Ovary (tissue), 9 donors: ENCODE results near the gene CFAP58. TPM values are rescaled to one million over a fixed set of nuclear protein-coding genes. Genes with fewer than 3 reads are reported as not detected.

Experiments used
- DNase-seq, 5 donors: peaks; one replicate each; pipeline ENCODE4 v3.0.0-alpha.2; 2019 to 2020
- H3K27ac ChIP-seq, 2 donors: fragments of 200-600 bp; one replicate each; pipeline versions ENCODE4 v1.5.1 to v1.8.0; 2019 to 2022
- H3K27me3 ChIP-seq: fragments of 200-600 bp; one replicate; pipeline ENCODE4 v1.8.0; 2022
- H3K36me3 ChIP-seq: fragments of 200-600 bp; sonication (generic); one replicate; pipeline ENCODE4 v1.5.1; 2019
- H3K4me1 ChIP-seq: one replicate; pipeline ENCODE4 v1.8.1; 2013; ENCODE audit warnings: mild to moderate bottlenecking, moderate library complexity; ENCODE audit not compliant: insufficient read depth
- H3K4me3 ChIP-seq: fragments of 200-600 bp; sonication (generic); one replicate; pipeline ENCODE4 v1.5.1; 2017
- H3K9me3 ChIP-seq, 2 donors: fragments of 200-600 bp in 1 of 2; sonication (generic) in 1 of 2; one replicate each; pipeline versions ENCODE4 v1.5.1 to v1.8.1; 2013 to 2019; ENCODE audit warnings: mild to moderate bottlenecking in 1 of 2, moderate library complexity in 1 of 2
- EP300 ChIP-seq: sonication (generic); formaldehyde crosslinking; IDR thresholded peaks from one replicate; pipeline ENCODE4 v1.6.1; 2017; ENCODE audit warnings: antibody characterized with exemption
- POLR2A ChIP-seq: fragments of 450-650 bp; IDR thresholded peaks from one replicate; pipeline ENCODE4 v1.6.1; 2017; ENCODE audit warnings: antibody characterized with exemption, mild to moderate bottlenecking, moderate library complexity
- WGBS, 3 donors: extraction: QIAGEN DNeasy Blood & Tissue Kit in 1 of 3; methylation state at CpG; one replicate each; pipeline versions ENCODE4 v1.1.5 to v1.1.7; 2013 to 2017; 5-methylcytosine and 5-hydroxymethylcytosine counted together
- intact Hi-C, 4 donors: fragments of 100-400 bp; cut with DNase I; formaldehyde crosslinking; loops; one replicate each; pipeline versions ENCODE4 v1.11.0 to v1.15.1; 2022 to 2023
- polyA plus RNA-seq, 2 donors: library from polyadenylated mRNA; stranded (reverse); fragments of 200-250 nt in 1 of 2; fragments of 350-450 nt in 1 of 2; fragmentation: Illumina TruSeq in 1 of 2; extraction: RNeasy Lipid Tissue Mini Kit (QIAGEN cat#74804) in 1 of 2; gene quantifications; one replicate each; pipeline ENCODE4 v1.2.3, GENCODE V29; 2013 to 2014
- total RNA-seq, 7 donors: library from RNA; depleted of rRNA in 2 of 7; stranded (reverse); fragments of >200 nt in 2 of 7; fragmentation: NEBNext Ultra II Directional in 3 of 7; extraction: Animal tissue kit (Norgen Biotek cat#: 25700) in 3 of 7; gene quantifications; one replicate each; pipeline versions ENCODE4 v1.1.0 to v1.2.4, GENCODE V29; 2016 to 2023
- TF ChIP-seq, protein P1 (sequence below), 3 donors: fragments of 450-650 bp in 2 of 3; fragments of 200-600 bp in 1 of 3; IDR thresholded peaks; one replicate each; pipeline versions ENCODE4 v1.5.1 to v1.8.0; 2016 to 2022; ENCODE audit warnings: antibody characterized with exemption in 3 of 3, mild to moderate bottlenecking in 1 of 3
- donor health status: DM: no; HTN: no; CAD: no; lungs with moderate emphysema.
- donor health status: DM: no; HTN: no; CAD: no.
- donor health status: Bipolar disorder and iron deficiency.
- donor health status: DM: yes; HTN: yes; CAD: no.
- donor health status: DM: no; HTN: no; CAD: no.
- donor health status: DM: yes; HTN: yes; CAD: no.

Gene CFAP58
- total and polyA plus RNA-seq, 9 donors = 0.17 to 7.9 (median 0.60) TPM

DNA sequence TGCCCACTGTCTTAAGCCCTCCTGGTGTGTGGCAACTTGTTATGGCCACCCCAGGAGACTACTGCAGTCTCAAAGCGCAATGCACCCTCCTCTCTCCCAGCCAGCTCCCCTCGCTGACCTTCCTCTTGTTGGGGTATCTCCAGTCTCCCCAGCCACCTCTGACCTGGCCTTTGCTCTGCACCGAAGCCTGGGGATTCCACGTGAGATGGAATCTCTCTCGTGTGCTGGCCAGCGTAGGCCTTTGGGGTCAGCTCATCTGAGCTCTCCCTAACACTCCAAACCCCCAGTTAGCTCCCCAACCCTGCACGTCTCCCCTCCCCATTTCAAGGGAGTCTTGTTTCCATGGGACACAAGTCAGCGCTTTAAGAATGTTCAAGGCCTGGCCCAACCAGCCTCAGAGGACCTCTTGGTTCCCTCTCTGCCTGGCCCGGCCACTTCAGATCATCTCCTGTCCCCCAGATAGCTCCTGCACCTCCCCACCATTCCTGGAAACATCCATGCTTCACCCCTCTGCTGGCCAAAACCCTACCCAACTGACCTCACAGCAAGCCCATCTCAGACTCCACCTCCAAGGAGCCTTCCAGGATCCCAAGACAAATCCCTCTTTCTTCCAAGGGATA, 26.5 kb upstream of the CFAP58 start:
- H3K27me3 ChIP-seq = no peaks in the 10 kb centered on the region

GRCh38 chr10:104327745-104328645, 25.6 kb upstream of the CFAP58 start:
- peak overlapping the region; percentile 76 to 86 for H3K27ac ChIP-seq
- 14 to 17% (median 14%) methylated on average over 20 of the region's 20 CpGs for WGBS, 3 donors
- H3K4me1 ChIP-seq = peaks cover 55% of the 10 kb centered on the region

More for the DNA sequence above, 26.5 kb upstream of the CFAP58 start:
- H3K36me3 ChIP-seq = no peaks in the 10 kb centered on the region
- DNase-seq = peak in 1 of 5 donors; percentile 17
- intact Hi-C loops = no loop called here
- peak overlapping the region; percentile 16 for H3K4me3 ChIP-seq
- no peaks in the 10 kb centered on the region for H3K9me3 ChIP-seq
- 88 to 93% (median 93%) methylated on average over 9 of the region's 9 CpGs for WGBS, 3 donors
- H3K4me1 ChIP-seq = peaks cover 50% of the 10 kb centered on the region
- TF ChIP-seq POLR2A = no peak
- TF ChIP-seq, protein P1, sequence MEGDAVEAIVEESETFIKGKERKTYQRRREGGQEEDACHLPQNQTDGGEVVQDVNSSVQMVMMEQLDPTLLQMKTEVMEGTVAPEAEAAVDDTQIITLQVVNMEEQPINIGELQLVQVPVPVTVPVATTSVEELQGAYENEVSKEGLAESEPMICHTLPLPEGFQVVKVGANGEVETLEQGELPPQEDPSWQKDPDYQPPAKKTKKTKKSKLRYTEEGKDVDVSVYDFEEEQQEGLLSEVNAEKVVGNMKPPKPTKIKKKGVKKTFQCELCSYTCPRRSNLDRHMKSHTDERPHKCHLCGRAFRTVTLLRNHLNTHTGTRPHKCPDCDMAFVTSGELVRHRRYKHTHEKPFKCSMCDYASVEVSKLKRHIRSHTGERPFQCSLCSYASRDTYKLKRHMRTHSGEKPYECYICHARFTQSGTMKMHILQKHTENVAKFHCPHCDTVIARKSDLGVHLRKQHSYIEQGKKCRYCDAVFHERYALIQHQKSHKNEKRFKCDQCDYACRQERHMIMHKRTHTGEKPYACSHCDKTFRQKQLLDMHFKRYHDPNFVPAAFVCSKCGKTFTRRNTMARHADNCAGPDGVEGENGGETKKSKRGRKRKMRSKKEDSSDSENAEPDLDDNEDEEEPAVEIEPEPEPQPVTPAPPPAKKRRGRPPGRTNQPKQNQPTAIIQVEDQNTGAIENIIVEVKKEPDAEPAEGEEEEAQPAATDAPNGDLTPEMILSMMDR (IDR thresholded peaks at IDR 0.05) = no peak
- no peak for TF ChIP-seq EP300
- H3K27ac ChIP-seq = peak overlapping the region; percentile 76 to 86

GRCh38 chr10:104328646-104328895, 25.1 kb upstream of the CFAP58 start:
- Histone ChIP-seq H3K9me3 (no peaks in the 10 kb centered on the region), H3K36me3 (no peaks in the 10 kb centered on the region), H3K4me3 (peak overlapping the region; percentile 3), H3K4me1 (peaks cover 56% of the 10 kb centered on the region), H3K27ac (peak overlapping the region; percentile 76 to 86), H3K27me3 (no peaks in the 10 kb centered on the region)
- no peak for TF ChIP-seq EP300
- TF ChIP-seq POLR2A = no peak
- TF ChIP-seq, protein P1 (IDR thresholded peaks at IDR 0.05) = no peak
- WGBS, 3 donors = 0 to 11% (median 0%) methylated on average over 3 of the region's 3 CpGs
- DNase-seq = peak in 1 of 5 donors; percentile 59
- intact Hi-C loops = no loop called here

More at GRCh38 chr10:104327745-104328645, 25.6 kb upstream of the CFAP58 start:
- peak; percentile 57 to 70 (median 61) for DNase-seq
- Histone ChIP-seq H3K9me3 (no peaks in the 10 kb centered on the region), H3K4me3 (peak overlapping the region; percentile 16), H3K36me3 (no peaks in the 10 kb centered on the region), H3K27me3 (no peaks in the 10 kb centered on the region)
- intact Hi-C loops = no loop called here
- TF ChIP-seq POLR2A (no peak), EP300 (no peak)
- TF ChIP-seq, protein P1 (IDR thresholded peaks at IDR 0.05) = no peak

DNA sequence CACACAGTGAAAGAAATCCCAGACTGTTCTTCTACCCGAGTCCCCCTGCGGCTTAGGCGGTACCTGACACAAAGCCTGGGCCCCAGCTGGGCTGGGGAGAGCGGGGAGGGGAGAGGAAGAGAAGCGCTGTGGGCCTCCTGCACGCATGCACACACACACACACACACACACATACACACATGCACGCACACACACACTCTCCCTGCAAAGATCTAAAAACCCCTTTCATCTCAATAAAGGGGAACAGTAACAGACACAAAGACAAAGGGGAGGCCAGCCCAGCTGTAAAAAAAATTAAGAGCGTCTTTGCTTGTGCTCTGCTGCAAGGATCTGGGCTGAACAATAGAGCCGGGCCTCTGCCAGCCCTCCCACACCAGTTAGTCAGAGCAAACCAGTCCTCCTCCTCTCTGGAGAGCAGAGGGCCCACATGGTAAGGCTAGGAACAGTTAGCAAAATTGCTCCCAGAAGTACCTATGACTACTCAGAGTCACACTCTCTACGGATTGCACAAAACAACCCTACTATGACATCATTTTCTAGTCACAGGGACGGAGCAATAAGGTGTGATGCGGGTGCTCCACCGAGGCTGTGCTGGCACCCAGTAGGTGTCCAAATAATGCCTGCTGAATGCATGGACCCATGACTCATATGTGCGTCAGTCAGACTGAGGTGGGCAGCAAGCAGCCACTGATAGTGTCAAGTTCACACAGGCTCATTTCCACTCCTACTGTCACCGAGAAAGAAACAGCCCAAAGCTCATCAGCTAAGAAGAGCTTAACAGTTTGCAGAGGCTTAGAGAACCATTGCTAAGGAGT, 24.5 kb upstream of the CFAP58 start:
- Histone ChIP-seq H3K27me3 (no peaks in the 10 kb centered on the region), H3K36me3 (no peaks in the 10 kb centered on the region), H3K4me3 (peak overlapping the region; percentile 3), H3K9me3 (no peaks in the 10 kb centered on the region), H3K4me1 (peaks cover 54% of the 10 kb centered on the region), H3K27ac (peak overlapping the region; percentile 76 to 86)
- intact Hi-C loops = no loop called here
- WGBS, 3 donors = 13 to 25% (median 18%) methylated on average over 15 of the region's 15 CpGs
- TF ChIP-seq POLR2A (no peak), EP300 (no peak)
- TF ChIP-seq, protein P1 (IDR thresholded peaks at IDR 0.05) = no peak
- peak in 4 of 5 donors; percentile 63 to 70 (median 66) for DNase-seq
